K562 (cell line): ENCODE data around the gene PRPF38A. TPM values are rescaled to one million over a fixed set of nuclear protein-coding genes. Genes with fewer than 3 reads are reported as not detected.

Source experiments
- BMI1 ChIP-seq: fragments of 150-350 bp; IDR thresholded peaks from 2 replicates; pipeline ENCODE4 v1.6.1; 2014; ENCODE audit warnings: low read length
- BRD4 ChIP-seq: fragments of 200-600 bp; sonication (generic); IDR thresholded peaks from 2 replicates; pipeline ENCODE4 v1.6.1; 2017; ENCODE audit warnings: inconsistent platforms
- CREB1 ChIP-seq, 2 experiments: sonication (generic) in 1 of 2; formaldehyde crosslinking in 1 of 2; IDR thresholded peaks; 2 replicates each; pipeline versions ENCODE4 v1.6.1 to v1.8.0; 2012 to 2022; ENCODE audit warnings: inconsistent platforms in 1 of 2, mild to moderate bottlenecking in 1 of 2, missing genetic modification reagents in 1 of 2, moderate library complexity in 1 of 2
- EZH2 ChIP-seq: IDR thresholded peaks from 2 replicates; pipeline ENCODE4 v1.6.1; 2012; ENCODE audit warnings: low read depth, mild to moderate bottlenecking, inconsistent platforms, low read length, borderline replicate concordance
- FOSL1 ChIP-seq: fragments of 200-800 bp; sonication (Bioruptor generic); conservative IDR thresholded peaks from 2 replicates; pipeline ENCODE4 v1.6.1; 2016; ENCODE audit warnings: missing genetic modification characterization, missing compliant biosample characterization
- HMGN3 ChIP-seq: IDR thresholded peaks from 2 replicates; pipeline ENCODE4 v1.6.1; 2011; ENCODE audit warnings: borderline replicate concordance, low read depth, mild to moderate bottlenecking, mixed read lengths, low read length; ENCODE audit not compliant: insufficient read length; ENCODE audit errors: extremely low read depth
- NFATC3 ChIP-seq: fragments of 450-650 bp; IDR thresholded peaks from 2 replicates; pipeline ENCODE4 v1.6.1; 2017; ENCODE audit warnings: mild to moderate bottlenecking
- PPARD ChIP-seq: fragments of 250-450 bp; sonication (Bioruptor Pico); IDR thresholded peaks from 2 replicates; pipeline ENCODE4 v1.8.0; 2022; ENCODE audit warnings: inconsistent platforms, mild to moderate bottlenecking, moderate library complexity
- RB1 ChIP-seq: fragments of 450-650 bp; IDR thresholded peaks from 2 replicates; pipeline ENCODE4 v1.6.1; 2017; ENCODE audit warnings: low read depth, mild to moderate bottlenecking
- RBBP5 ChIP-seq: fragments of 200-600 bp; sonication (generic); IDR thresholded peaks from 2 replicates; pipeline ENCODE4 v1.6.1; 2012; ENCODE audit warnings: borderline replicate concordance, mild to moderate bottlenecking, low read length, control low read depth, inconsistent platforms; ENCODE audit not compliant: insufficient read depth, poor library complexity, severe bottlenecking
- SMARCB1 ChIP-seq: IDR thresholded peaks from 2 replicates; pipeline ENCODE4 v1.6.1; 2011; ENCODE audit warnings: improper control_type of control experiment, low read depth; ENCODE audit not compliant: insufficient read length
- TBL1XR1 ChIP-seq, 2 experiments: IDR thresholded peaks; 2 replicates each; pipeline ENCODE4 v1.6.1; 2012; ENCODE audit warnings: improper control_type of control experiment in 2 of 2, low read length in 2 of 2, mild to moderate bottlenecking in 1 of 2
- ZBTB7A ChIP-seq: IDR thresholded peaks from 2 replicates; pipeline ENCODE4 v1.6.1; 2011; ENCODE audit warnings: low read depth, mild to moderate bottlenecking, low read length, moderate library complexity, borderline replicate concordance; ENCODE audit not compliant: control insufficient read depth
- ZC3H11A ChIP-seq: IDR thresholded peaks from 2 replicates; pipeline ENCODE4 v1.6.1; 2012; ENCODE audit warnings: low read depth, low read length, improper control_type of control experiment
- ZNF184 ChIP-seq: sonication (generic); formaldehyde crosslinking; IDR thresholded peaks from 2 replicates; pipeline ENCODE4 v1.5.0; 2020; ENCODE audit warnings: missing genetic modification reagents
- ZNF695 ChIP-seq: fragments of 450-650 bp; formaldehyde crosslinking; IDR thresholded peaks from 2 replicates; pipeline ENCODE4 v1.4.0; 2020; ENCODE audit warnings: mild to moderate bottlenecking, moderate library complexity
- polyA plus RNA-seq, 8 experiments: library from polyadenylated mRNA; depleted of rRNA in 4 of 8; stranded (reverse) in 5 of 8; unstranded in 3 of 8; fragments of >200 nt; fragmentation: Nextera tagmentation in 2 of 8; fragmentation: Illumina TruSeq in 1 of 8; extraction: Ambion mirVana in 2 of 8; extraction: Trizol in 1 of 8; gene quantifications; 2 replicates each; pipeline versions ENCODE4 v1.2.1 to v1.2.3, GENCODE V29; 2011 to 2014; ENCODE audit warnings: inconsistent platforms in 1 of 8, missing spikeins in 1 of 8
- total RNA-seq, 7 experiments: library from RNA; depleted of rRNA in 6 of 7; stranded (reverse); fragments of >200 nt in 6 of 7; fragmentation: Illumina TruSeq in 2 of 7; extraction: Trizol in 2 of 7; gene quantifications; 2 replicates each; pipeline versions ENCODE4 v1.2.1 to v1.2.3, GENCODE V29; 2011 to 2021; ENCODE audit warnings: low replicate concordance in 1 of 7
- TF ChIP-seq, protein P1 (sequence below): fragments of 200-600 bp; sonication (generic); IDR thresholded peaks from one replicate; pipeline ENCODE4 v1.6.1; 2012; ENCODE audit warnings: mild to moderate bottlenecking, low read depth, low read length, inconsistent platforms

PRPF38A gene
- total and polyA plus RNA-seq, 9 of the 15 experiments (the other 6 are each of a cell fraction or from before 2014, with no cell fraction given), result 53.6 to 198 (median 89.2) TPM

- TF ChIP-seq, protein P1, sequence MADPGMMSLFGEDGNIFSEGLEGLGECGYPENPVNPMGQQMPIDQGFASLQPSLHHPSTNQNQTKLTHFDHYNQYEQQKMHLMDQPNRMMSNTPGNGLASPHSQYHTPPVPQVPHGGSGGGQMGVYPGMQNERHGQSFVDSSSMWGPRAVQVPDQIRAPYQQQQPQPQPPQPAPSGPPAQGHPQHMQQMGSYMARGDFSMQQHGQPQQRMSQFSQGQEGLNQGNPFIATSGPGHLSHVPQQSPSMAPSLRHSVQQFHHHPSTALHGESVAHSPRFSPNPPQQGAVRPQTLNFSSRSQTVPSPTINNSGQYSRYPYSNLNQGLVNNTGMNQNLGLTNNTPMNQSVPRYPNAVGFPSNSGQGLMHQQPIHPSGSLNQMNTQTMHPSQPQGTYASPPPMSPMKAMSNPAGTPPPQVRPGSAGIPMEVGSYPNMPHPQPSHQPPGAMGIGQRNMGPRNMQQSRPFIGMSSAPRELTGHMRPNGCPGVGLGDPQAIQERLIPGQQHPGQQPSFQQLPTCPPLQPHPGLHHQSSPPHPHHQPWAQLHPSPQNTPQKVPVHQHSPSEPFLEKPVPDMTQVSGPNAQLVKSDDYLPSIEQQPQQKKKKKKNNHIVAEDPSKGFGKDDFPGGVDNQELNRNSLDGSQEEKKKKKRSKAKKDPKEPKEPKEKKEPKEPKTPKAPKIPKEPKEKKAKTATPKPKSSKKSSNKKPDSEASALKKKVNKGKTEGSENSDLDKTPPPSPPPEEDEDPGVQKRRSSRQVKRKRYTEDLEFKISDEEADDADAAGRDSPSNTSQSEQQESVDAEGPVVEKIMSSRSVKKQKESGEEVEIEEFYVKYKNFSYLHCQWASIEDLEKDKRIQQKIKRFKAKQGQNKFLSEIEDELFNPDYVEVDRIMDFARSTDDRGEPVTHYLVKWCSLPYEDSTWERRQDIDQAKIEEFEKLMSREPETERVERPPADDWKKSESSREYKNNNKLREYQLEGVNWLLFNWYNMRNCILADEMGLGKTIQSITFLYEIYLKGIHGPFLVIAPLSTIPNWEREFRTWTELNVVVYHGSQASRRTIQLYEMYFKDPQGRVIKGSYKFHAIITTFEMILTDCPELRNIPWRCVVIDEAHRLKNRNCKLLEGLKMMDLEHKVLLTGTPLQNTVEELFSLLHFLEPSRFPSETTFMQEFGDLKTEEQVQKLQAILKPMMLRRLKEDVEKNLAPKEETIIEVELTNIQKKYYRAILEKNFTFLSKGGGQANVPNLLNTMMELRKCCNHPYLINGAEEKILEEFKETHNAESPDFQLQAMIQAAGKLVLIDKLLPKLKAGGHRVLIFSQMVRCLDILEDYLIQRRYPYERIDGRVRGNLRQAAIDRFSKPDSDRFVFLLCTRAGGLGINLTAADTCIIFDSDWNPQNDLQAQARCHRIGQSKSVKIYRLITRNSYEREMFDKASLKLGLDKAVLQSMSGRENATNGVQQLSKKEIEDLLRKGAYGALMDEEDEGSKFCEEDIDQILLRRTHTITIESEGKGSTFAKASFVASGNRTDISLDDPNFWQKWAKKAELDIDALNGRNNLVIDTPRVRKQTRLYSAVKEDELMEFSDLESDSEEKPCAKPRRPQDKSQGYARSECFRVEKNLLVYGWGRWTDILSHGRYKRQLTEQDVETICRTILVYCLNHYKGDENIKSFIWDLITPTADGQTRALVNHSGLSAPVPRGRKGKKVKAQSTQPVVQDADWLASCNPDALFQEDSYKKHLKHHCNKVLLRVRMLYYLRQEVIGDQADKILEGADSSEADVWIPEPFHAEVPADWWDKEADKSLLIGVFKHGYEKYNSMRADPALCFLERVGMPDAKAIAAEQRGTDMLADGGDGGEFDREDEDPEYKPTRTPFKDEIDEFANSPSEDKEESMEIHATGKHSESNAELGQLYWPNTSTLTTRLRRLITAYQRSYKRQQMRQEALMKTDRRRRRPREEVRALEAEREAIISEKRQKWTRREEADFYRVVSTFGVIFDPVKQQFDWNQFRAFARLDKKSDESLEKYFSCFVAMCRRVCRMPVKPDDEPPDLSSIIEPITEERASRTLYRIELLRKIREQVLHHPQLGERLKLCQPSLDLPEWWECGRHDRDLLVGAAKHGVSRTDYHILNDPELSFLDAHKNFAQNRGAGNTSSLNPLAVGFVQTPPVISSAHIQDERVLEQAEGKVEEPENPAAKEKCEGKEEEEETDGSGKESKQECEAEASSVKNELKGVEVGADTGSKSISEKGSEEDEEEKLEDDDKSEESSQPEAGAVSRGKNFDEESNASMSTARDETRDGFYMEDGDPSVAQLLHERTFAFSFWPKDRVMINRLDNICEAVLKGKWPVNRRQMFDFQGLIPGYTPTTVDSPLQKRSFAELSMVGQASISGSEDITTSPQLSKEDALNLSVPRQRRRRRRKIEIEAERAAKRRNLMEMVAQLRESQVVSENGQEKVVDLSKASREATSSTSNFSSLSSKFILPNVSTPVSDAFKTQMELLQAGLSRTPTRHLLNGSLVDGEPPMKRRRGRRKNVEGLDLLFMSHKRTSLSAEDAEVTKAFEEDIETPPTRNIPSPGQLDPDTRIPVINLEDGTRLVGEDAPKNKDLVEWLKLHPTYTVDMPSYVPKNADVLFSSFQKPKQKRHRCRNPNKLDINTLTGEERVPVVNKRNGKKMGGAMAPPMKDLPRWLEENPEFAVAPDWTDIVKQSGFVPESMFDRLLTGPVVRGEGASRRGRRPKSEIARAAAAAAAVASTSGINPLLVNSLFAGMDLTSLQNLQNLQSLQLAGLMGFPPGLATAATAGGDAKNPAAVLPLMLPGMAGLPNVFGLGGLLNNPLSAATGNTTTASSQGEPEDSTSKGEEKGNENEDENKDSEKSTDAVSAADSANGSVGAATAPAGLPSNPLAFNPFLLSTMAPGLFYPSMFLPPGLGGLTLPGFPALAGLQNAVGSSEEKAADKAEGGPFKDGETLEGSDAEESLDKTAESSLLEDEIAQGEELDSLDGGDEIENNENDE, result no peak
- TF ChIP-seq EZH2, result no peak
- TF ChIP-seq NFATC3, result 0 out of 2 replicates have a peak, but pooled peaks have one; percentile 35
- TF ChIP-seq ZC3H11A, result no peak
- TF ChIP-seq SMARCB1, result no peak
- TF ChIP-seq HMGN3, result no peak
- TF ChIP-seq BMI1, result no peak
- TF ChIP-seq ZNF184 (CRISPR knock-in tag), result no peak
- peak; percentile 63 for TF ChIP-seq FOSL1 (tag)
- no peak for TF ChIP-seq ZNF695
- 0 out of 2 replicates have a peak, but pooled peaks have one; percentile 40 for TF ChIP-seq ZBTB7A
- peak; percentile 94 for TF ChIP-seq CREB1 (IDR thresholded peaks at IDR 0.05)
- TF ChIP-seq CREB1 (CRISPR knock-in tag; IDR thresholded peaks at IDR 0.05), result peak; percentile 81; the same call in 1 of the 2 replicates
- TF ChIP-seq PPARD (CRISPR knock-in tag), result no peak
- peak; percentile 58; the same call in 1 of the 2 replicates for TF ChIP-seq RB1
- TF ChIP-seq RBBP5, result peak; percentile 21
- TF ChIP-seq TBL1XR1 (IDR thresholded peaks at IDR 0.05; ENCODE audit: low read length in 2 of 2), result peak in 1 of 2 experiments; percentile 56; a peak in 1 of 4 replicates
- TF ChIP-seq BRD4, result no peak
Observed at GRCh38 chr1:52403566-52404115, 761 bp upstream of the PRPF38A start (continued).
